HG03175 (cell line): ENCODE results near the gene PLA1A.
"Not testable (repeated sequence)": the region's sequence is repeated elsewhere in the genome, so short reads cannot be mapped to it uniquely, and the experiment has no call there.

Experiments used
- ATAC-seq: cut with Tn5 transposase; IDR thresholded peaks from one replicate; pipeline ENCODE4 v1.9.1; 2021; ENCODE audit warnings: mild to moderate bottlenecking, moderate library complexity; ENCODE audit not compliant: unreplicated experiment

Gene PLA1A

DNA sequence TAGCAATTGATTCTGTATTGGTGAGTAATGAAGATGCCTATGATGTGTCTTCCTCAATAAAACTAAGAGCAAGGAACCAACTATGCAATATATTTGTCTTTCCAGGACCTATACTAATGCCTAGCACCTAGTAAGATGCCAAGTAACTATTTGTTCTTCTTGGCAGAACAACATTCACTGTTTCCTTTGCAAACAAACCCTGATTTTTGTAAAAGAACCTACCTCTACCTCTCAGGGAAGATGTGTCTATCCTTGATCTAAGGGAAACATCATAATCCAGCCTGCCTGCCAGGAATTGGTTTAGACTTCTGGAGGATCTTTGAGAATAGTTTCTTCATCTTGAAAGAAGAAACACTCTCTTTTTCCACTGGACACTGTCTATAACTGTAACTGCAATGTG, 22.2 kb upstream of the PLA1A start:
- ATAC-seq, result no peak

DNA sequence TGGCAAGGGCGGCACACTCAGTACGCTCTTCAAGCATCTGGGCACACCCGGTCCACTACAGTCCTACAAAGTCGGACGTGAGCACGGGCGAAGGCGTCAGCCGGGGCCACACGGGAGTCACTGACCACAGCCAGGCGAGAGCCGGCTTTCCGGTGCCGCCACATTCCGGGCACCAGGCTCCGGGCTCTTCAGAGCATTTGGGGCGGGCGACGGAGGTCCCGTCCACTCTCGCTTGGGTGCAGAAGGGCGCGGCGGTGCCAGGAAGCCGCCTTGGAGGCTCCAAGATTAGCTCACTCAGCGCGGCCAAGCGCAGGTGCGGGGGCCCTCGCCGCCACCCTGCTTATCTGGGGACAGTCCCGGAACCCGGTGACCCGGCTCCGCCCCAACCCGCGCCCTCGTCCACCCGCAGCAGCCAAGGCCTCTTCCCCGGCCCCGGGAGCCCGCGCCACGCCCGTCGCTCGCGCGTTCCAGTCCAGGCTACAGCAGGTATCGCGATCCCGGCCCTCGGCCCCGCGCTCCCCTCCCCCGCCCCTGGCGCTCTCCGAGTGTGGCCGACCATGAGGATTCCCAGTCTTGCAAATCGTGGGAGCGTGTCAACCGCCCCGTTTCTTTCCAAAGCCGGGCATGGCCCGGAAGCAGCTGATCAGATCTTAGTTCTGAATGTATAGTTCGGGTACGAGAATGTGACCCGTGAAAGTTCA, 18.2 kb upstream of the PLA1A start, which contains the start of gene ADPRH:
TSS of gene ADPRH (plus strand) at position 127 of the 701 bp plus-strand sequence. CDS start 2,678 bp downstream, outside the sequence.
- ATAC-seq, result peak; percentile 65

DNA sequence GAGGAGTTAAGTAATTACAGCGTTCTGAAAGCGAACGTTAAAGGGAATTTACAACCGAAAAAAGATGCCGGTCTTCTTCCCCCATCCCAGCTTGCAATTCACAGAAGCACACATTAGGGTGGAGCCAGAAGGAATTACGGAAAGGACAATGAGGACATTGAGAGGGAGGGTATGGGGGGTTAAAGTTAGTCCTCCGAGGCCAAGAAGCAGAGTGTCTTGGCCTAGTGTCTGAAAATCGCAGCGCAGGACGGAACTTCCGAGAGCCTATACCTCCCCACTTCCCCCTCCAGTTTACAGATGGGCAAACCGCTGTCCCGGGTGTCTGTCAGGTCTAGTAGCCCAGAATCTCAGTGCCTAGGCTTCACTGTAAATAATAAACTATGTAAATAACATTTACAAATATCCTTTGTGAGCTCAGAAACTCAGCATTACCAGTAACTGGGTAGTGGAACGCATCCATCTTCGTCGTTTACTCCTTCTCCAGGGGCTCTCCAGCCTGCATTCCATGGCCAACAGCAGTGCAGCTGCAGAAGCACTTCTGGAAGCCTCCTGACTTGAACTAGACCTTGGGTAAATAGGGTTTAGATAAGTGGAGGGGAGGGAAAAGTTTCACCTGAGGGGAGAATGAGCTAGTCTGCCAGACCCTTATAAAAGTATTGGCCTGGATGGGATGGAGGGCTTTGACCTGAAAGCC, 17.5 kb upstream of the PLA1A start:
- ATAC-seq, result peak; percentile 83

DNA sequence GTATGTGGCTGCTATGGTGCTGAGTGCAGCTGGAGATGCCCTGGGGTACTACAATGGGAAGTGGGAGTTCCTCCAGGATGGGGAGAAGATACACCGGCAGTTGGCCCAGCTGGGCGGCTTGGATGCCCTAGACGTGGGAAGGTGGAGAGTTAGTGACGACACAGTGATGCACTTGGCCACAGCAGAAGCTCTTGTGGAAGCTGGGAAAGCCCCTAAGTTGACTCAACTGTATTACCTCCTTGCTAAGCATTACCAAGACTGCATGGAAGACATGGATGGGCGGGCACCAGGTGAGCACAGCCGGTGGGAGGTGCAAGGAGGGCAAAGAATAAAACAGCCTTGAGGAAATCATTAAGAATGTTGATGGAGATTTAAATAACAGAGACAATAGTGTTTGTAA, 15.5 kb upstream of the PLA1A start:
- no peak for ATAC-seq

DNA sequence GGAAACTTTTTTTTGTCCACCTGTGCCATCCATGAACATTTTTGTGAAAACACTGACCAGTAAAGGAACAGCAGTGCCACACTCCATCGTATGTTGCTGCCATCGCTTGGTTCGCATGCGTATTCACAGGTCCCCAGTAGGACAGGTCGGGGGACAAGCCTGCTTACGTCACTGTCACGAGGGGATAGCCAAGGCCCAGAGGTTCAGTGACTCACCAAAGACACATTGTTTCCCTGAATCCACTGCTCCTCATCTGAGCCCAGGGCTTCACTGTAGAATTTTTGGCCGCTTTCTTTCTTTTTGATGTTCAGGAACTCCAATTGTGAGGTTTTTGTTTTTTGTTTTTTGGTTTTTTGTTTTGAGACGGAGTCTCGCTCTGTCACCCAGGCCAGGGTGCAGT, 12.5 kb upstream of the PLA1A start:
- no peak for ATAC-seq

DNA sequence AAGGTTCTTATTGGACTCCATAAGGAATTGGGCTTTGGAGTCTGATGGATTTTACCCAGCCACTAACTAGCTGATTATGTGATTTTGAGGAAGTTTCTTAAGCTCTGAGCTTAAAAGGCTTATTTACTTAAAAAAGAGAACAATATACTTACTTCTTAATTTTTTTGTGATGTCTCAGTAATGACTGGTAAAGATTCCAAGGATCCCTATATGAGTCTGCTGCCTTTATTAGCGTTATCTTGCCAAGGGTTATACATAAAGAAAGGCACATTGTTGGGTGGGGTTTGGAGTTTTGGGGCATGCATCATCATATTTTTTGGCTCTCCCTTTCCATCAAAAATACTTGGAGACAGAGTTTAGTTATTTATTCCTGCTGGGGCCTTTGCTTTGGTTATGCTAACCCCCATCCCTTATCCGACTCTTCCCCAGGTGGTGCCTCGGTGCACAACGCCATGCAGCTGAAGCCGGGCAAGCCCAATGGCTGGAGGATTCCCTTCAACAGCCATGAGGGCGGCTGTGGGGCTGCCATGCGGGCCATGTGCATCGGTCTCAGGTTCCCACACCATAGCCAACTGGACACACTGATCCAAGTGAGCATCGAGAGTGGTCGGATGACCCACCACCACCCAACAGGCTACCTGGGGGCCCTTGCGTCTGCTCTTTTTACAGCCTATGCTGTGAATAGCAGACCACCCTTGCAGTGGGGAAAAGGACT, 11.7 kb upstream of the PLA1A start:
- ATAC-seq, result no peak

DNA sequence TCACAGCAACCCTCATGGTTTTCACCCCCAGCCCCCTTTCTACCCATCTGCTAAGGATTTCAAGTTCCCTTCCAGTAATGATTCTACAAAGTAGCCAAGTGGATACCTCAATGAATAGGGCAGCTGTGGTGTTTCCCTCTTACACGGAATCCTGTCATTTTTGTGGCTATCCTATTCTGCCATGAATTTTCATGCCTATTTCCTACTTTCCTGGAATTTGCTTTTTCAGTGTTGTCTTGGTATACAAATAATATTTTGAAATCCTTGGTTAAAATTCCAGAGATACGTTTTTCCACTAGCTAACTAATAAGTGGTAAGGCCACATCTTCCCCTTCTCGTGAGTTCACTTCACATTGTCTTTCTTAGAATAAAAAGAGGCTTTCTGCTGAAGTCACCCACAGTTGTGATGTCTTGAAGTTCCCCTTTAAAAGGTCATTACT, 10.9 kb upstream of the PLA1A start:
- ATAC-seq, result no peak

DNA sequence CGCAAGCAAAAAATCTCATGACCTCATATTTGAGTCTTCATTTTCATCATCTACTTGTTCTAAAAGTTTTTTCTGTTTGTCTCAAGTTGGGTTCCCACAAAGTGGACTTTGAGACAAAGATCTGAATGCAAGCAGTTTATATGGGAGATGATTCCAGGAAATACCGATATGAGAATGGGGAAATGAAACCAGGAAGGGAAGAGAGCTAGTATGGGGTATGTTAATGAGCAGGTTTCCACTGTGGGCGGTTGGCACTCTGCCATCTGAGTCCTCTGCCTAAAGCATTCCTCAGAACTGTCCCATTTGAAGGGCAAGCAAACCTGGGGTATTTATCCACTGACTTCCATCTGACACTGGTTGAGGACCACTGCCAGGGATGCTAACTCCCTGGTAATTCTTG, 9.6 kb upstream of the PLA1A start:
- ATAC-seq, result peak; percentile 61

DNA sequence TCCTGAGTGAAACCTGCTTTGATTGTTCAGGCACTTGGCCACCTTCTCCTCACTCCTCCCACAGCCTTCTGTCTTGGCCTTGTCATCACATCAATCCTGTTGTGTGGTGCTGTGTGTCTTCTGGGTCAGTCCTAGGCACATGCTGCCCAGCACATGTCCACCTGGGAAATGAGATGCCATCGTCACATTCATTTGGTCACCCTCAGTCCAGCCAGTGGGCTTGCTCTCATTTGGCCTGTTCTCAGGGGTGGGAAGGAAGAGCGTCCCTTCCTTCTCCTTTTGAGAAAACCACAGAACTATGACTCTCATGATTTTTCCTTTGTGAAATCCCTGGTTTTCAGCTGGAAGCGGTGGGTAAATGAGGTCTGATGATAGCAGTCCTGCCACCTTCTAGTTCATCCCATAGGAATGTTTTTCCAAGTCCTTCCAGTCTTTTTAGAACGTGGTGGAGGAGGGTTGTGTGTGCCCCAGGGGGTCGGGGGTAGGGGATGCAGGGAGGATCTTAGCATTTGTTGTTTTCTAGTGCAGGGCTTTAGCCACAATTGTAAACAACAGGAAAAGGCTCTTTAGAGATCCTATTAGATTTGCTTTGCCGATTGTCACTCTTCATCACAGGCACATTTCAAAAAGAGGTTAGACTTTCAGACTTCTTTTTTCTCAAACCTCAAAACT, 8.4 kb upstream of the PLA1A start:
- no peak for ATAC-seq

DNA sequence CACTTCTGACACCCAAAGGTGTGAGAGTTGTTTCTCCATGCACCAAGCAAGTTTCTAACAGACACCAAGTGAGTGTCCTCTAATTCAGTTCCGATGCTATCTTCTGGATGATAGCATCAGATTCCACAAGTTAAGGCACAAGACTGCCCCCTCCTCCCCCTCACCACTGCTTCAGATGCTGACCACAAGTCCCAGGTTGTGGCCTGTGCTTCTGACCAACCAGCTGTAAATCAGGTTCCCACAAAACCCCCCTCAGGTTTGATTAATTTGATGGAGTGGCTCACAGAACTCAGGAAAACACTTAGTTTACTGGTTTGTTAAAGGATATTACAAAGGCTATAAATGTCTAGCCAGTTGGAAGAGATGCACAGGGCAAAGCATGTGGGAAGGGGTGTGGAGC, 7.0 kb upstream of the PLA1A start:
- no peak for ATAC-seq

DNA sequence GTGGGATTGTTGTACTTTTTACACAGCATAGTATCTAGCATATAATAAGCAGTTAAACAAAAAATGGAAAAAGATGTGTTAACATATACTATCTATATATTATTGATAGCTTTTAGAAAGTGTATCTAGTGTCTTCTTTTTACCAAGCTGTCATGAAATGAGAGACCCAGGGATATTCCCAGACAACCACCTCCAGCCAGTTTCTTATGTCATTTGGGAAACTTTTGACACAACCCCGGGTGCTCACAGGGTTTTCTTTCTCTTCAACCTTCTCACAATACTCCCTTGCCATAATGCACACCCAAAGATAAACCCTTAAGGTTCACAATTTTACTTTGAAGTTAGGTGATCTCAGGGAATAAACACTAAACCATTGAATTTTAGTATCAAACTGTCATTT, 4.8 kb upstream of the PLA1A start:
- no peak for ATAC-seq

DNA sequence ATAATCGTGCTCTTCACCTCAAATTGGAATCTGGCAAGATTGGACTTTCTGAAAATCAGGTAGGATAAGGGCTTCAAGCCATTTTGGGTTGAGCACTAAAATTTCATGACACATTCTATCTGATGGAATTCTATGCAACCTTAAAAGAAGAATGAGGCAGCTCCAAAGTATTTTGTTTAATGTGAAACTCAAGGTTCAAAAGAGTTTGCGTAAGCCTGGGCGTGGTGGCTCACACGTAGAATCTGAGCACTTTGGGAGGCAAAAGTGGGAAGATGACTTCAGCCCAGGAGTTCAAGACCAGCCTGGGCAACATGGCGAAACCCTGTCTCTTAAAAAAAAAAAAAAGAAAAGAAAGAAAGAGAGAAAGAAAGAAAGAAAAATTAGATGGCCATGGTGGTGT, 3.6 kb upstream of the PLA1A start:
- ATAC-seq, result no peak

DNA sequence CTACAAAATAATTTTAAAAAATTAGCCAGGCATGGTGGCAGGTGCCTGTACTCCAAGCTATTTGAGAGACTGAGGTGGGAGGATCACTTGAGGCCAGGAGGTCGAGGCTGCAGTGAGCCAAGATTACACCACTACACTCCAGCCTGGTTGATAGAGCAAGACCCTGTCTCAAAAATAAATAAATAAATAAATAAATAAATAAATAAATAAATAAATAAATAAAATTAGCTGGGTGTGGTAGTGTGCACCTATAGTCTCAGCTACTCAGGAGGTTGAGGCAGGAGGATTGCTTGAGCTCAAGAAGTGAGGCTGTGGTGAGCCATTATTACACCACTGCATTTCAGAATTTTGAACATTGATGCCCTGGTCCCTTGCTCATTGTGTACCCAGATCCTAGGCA, 2.8 kb upstream of the PLA1A start:
- ATAC-seq, result not testable (repeated sequence)

DNA sequence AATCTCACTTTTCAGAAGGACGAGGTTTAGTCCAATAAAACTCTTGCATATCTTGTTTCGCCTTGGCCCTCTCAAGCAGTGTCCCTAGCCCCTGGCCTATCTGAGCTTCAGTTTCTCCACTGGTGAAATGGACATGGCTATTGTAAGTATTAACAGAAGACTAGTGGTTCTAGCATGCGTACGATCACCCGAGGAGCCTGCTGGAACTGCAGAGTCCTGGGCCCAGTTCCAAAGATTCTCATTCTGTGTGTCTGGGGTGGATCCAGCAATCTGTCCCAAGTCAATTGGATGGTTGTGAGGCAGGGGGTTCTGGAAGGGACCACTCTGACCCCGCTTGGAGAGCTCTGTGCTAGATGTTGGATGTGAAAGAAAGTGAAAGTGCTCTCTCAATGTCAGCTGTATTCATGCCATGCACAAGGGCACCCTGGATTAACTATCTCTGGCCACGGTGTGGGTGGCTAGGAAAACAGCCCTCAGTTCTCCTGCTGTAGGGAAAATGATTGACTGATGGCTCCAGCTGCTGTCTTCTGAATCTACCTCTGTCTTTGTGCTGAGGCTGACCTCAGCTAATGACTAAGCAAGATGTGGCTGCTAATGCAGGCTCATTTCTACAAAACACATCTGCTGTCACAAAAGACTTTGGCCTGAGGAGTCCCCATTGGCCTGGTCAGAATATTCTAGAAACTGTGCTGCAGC, 1.9 kb upstream of the PLA1A start:
- no peak for ATAC-seq

DNA sequence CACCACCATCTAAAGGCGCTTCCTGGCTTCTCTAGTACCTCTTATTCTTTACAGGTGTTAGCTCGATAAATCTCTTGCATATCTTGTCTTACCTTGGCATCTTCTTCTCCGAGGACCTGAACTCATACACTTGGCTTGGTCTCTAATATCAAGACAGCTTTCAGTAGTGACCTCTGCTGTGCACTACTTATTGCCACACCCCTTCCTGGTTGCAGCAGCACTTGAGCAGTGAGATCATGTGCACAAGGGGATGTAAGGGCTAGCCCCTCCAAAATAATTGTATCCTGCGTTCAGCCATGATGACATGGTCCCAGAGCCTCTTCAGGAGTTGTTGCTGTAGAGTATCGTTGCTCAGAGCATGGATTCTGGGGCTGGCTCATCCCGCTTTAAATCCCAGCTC, 1.3 kb upstream of the PLA1A start:
- no peak for ATAC-seq

DNA sequence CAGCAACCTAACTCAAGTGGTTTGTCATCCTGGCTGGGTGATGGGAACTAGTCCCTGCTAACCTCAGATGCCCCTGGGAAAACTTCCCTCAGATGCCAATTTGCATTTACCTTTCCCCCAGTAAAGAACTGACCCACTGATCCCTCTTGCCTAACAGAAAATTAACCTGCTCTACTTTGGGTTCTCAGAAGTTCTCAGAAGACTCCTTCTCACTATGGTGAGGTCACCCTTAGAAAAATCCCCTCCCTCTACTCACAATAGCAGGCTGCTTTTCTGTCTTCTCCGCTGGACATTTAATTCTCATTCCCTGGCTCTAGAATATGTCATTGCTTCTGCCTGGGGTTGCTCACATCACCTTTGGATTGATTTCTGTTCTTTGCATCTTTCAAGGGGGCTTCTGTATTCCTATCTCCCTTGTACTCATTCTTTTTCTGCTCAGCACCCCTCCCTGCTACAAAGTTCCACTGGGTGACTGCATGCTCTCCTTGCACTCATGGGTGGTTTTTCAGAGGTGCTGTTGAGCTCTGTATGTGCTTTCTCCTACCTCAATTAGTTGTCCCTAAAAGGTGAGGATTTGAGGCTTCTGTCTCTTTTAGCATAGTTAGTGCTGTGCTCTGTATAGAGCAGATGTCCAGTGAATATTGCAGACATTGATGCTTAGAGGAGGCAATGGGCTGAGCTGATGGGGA, 869 bp downstream of the PLA1A start:
- ATAC-seq, result no peak

DNA sequence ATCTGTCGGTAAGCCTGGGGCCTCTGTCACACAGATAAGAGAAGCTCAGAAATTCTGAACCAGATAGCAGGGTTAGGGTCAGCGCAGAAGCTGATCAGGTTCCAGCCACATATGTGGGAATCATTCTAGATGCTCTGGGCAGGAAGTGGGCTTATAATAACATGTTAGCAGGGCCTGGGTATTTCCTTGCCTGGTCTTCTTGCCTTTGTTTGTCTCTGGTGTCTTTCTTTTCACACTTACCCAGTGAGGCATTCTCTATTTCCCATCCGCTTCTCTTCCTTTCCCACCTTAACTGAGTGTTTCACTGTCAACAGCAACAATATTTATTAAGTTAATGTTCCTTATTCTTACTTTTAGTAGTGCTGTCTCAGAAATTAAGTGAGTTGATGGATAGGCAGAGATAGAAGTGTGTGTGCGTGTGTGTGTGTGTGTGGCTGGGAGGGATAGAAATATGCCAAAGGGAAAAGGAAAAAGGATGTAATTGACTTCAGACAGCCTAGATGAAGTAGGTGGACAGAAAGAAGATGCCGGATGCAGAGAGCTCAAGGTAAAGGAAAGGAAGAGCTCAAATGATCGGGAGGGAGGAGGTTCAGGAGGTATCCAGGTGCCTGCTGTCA, 2.0 kb downstream of the PLA1A start:
- ATAC-seq, result no peak

DNA sequence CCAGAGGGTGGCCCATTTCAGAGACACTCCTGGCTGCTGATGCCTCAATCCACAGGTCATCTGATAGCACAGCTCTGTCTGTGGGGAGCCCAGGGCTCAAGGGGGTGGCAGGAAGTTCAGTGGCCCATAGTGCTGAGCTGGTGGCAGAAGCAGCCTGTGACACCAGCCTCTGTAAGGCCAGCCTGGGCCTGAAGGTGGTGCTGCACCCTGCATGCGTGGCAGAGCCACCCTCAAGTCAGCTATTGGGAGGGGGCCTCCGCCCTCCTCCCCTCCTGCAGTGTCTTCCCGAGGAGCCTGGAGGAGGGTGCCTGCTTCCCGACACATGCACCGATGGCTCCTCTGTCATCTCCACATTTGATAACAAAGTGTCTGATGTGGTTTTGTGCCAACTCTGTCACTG, 3.0 kb downstream of the PLA1A start:
- peak; percentile 85 for ATAC-seq

DNA sequence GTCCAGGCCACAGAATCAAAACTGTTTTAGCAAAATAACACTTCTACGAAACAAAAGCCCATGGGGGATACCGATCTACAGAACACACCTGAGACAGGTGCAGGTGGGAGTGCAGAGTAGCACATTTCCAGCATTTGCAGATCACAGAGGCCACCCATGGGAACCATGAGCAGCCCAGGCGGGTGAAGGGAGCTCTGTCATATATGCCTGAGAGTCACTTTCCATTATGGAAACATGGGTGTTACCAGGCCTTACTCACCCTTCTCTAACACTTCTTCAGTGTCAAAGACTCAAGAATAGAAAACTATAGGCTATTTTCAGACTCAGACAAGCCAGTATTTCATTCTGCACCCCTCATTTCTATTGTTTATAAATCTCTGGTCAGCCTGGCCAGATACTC, 3.5 kb downstream of the PLA1A start:
- peak; percentile 23 for ATAC-seq

DNA sequence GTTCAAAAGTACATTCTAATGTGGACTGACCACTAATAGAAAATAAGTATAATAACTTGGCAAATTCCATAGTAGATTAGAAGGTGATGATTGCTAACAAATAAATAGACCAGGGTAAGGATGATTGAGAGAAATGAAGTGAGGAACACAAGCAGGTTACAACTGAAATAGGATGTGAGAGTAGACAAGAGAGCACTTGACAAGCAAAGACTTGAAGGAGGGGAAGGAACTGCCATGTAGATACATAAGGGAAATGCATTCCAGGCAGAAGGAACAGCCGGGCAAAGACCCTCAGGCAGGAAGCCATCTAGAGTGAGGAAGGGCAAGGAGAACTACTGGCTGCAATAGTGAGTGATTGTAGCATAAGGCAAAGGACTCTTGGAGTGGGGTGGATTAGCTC, 5.0 kb downstream of the PLA1A start:
- ATAC-seq, result no peak
